NT2/D1 (cell line): ENCODE measurements around the gene SKIDA1.

ENCODE experiments used
- DNase-seq: peaks from one replicate; pipeline ENCODE4 v3.0.0-alpha.2; 2011; ENCODE audit warnings: low read depth, low spot score
- H3K27me3 ChIP-seq: 2 replicates; pipeline ENCODE4 v1.6.0; 2011; ENCODE audit warnings: mild to moderate bottlenecking; ENCODE audit not compliant: insufficient read length, insufficient read depth
- H3K36me3 ChIP-seq: 2 replicates; pipeline ENCODE4 v1.6.1; 2011; ENCODE audit warnings: mild to moderate bottlenecking, low read length, mixed read lengths; ENCODE audit not compliant: insufficient read depth, insufficient read length
- H3K4me1 ChIP-seq: 2 replicates; pipeline ENCODE4 v1.5.1; 2011; ENCODE audit not compliant: insufficient read depth, insufficient read length
- H3K4me3 ChIP-seq: 2 replicates; pipeline ENCODE4 v1.5.1; 2011; ENCODE audit warnings: low read depth; ENCODE audit not compliant: insufficient read length
- H3K9ac ChIP-seq: 2 replicates; pipeline ENCODE4 v1.6.0; 2011; ENCODE audit warnings: low read depth; ENCODE audit not compliant: insufficient read length
- H3K9me3 ChIP-seq: 2 replicates; pipeline ENCODE4 v1.5.1; 2011; ENCODE audit warnings: mild to moderate bottlenecking, low read length; ENCODE audit not compliant: insufficient read depth
- SUZ12 ChIP-seq: IDR thresholded peaks from 2 replicates; pipeline ENCODE4 v1.6.1; 2011; ENCODE audit not compliant: insufficient read length, insufficient read depth; ENCODE audit errors: extremely low read depth
- YY1 ChIP-seq: IDR thresholded peaks from 2 replicates; pipeline ENCODE4 v1.6.1; 2011; ENCODE audit not compliant: insufficient read length, insufficient read depth
- ZNF274 ChIP-seq: IDR thresholded peaks from 2 replicates; pipeline ENCODE4 v1.6.1; 2011; ENCODE audit warnings: mild to moderate bottlenecking, low read depth, low read length

Gene SKIDA1

GRCh38 chr10:21512573-21513404 is 12.7 kb downstream of the SKIDA1 start:
- no peak for DNase-seq
- Histone ChIP-seq H3K36me3 (no peaks in the 10 kb centered on the region), H3K27me3 (peaks cover under 1% of the 10 kb centered on the region), H3K9me3 (no peaks in the 10 kb centered on the region), H3K9ac (no peak overlapping the region), H3K4me3 (no peak overlapping the region), H3K4me1 (no peaks in the 10 kb centered on the region)
- TF ChIP-seq ZNF274: no peak
- TF ChIP-seq YY1: no peak
- no peak for TF ChIP-seq SUZ12

DNA sequence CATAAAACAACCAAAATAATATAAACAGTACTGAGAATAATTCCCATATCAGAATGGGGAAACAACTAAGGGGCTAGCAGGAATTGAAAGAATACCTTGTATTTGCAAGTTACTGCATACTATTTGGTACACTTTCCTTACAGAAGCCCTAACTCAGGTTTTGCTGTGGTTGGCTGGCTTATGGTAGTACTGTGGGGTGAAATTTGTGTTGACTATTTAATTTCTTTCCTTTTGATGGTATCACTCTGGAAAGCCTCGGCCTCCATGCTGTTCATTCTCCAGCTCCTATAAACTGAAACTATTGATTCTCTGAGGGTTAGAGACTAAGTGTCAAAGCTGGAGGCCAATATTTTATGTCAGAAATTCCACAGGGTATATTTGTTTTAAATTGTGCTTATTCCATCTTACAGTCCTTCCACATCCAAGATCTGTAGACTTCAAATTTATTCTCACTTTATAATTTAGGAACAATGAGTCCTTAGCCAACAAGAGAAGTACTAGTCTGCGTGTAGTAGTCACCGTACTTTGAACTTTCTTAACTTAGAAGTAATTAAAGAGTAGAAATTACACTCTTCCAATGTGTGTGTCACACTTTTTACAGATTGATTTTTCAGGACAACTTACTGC is 13.4 kb downstream of the SKIDA1 start:
- H3K9ac ChIP-seq: peak overlapping the region; percentile 3
- DNase-seq: no peak

GRCh38 chr10:21511095-21511570 is 14.3 kb downstream of the SKIDA1 start:
- DNase-seq: no peak
- H3K36me3 ChIP-seq: no peaks in the 10 kb centered on the region
- H3K4me1 ChIP-seq: no peaks in the 10 kb centered on the region
- H3K27me3 ChIP-seq: peaks cover 17% of the 10 kb centered on the region
- no peak for TF ChIP-seq YY1
- no peak for TF ChIP-seq SUZ12
- no peak for TF ChIP-seq ZNF274
- peak overlapping the region; percentile 58 for H3K9ac ChIP-seq
- no peaks in the 10 kb centered on the region for H3K9me3 ChIP-seq
- peak overlapping the region; percentile 59 for H3K4me3 ChIP-seq

More for the DNA sequence above, 13.4 kb downstream of the SKIDA1 start:
- Histone ChIP-seq H3K4me1 (no peaks in the 10 kb centered on the region), H3K4me3 (no peak overlapping the region), H3K36me3 (no peaks in the 10 kb centered on the region), H3K9me3 (no peaks in the 10 kb centered on the region), H3K27me3 (peaks cover 8% of the 10 kb centered on the region)
- TF ChIP-seq ZNF274 (no peak), SUZ12 (no peak), YY1 (no peak)

DNA sequence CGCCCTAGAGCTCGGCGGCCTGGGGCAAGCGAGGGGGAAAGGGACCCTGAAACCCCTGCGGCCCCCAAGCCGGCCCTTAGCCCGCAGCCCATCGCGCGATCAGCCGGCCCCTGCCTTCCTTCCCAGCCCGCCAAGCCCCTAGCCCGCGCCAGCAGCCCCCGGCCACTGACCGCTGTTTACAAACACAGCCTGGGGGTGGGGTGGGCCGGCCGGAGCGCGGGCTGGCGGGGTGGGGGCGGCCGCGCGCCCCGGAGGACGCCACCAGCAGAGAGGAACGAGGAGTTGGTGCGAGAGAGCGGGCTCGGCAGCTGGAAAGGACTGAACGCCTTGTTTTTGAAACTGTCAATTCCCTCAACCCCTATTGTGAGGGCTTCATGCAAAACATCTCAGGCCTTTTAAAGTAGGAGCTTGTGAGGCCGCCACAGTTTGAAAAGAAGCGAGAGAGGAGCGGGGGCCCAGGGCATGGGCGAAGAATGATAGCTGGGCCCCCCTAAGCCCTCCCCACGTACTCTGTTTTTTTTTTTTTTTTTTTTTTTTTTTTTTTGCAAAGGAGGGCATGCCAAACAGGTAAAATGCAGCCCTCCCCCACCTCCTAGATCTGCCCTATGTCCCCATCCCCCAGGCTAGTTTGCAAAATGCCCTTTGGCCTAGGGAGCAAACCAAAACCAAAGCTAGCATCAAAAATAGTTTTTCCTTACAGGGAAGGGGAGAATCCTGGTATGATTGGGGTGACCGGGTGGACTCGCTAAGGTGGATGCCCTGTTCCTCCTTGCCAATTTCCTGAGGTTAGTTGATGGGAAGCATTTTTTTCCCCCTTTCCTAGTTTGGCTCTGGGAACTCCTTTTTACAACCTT is 15.0 kb downstream of the SKIDA1 start:
- H3K4me3 ChIP-seq: peak overlapping the region; percentile 59
- no peak for TF ChIP-seq ZNF274
- TF ChIP-seq SUZ12: no peak
- TF ChIP-seq YY1: no peak
- peak overlapping the region; percentile 88 for H3K9ac ChIP-seq
- peaks cover 17% of the 10 kb centered on the region for H3K27me3 ChIP-seq
- DNase-seq: no peak
- no peaks in the 10 kb centered on the region for H3K4me1 ChIP-seq
- H3K9me3 ChIP-seq: no peaks in the 10 kb centered on the region
- H3K36me3 ChIP-seq: no peaks in the 10 kb centered on the region

DNA sequence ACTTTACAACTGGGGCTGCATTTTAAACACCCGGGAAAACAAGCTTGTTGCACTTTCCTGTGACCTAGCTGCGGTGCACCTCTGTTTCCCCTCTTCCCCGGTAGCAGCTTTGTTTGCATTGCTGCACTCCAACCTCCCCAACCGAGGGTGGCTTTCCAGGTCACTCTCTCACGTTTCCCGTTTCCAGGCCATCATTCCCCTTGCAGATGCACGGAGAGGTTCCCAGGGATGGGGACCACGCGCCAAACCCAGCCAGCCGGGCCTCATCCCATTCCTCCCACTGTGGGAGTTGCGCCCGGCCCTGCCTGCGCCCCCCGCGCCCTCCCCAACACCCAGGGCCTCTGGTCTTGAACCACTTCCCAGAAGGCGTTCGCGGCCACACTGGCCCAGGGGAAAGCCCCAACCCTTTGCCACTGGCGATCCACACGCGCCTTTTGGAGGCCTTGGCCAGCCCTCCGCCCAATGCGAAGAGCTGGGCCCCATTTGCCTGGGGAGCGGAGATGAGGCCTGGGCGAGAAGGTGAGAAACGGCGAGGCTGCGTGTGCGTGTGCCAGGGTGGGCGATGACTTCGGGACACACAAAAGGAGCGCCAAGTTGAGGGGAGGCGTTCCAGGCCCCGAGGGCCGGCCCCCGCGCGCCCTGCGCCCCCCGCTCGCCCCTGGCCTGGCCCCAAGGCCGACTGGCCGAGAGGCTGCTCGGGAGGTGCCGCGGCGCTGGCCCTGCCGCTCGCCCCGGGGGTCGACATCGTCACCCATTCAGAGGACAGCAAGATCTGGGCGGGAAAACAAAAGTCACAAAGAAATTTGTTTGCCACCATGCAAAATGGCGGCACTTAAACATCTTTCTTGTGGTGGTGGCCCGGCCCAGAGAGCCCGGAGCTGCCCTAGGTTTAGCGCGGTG is 15.9 kb downstream of the SKIDA1 start:
- H3K9ac ChIP-seq: peak overlapping the region; percentile 88
- TF ChIP-seq YY1: peak; percentile 37
- TF ChIP-seq ZNF274: no peak
- H3K9me3 ChIP-seq: no peaks in the 10 kb centered on the region
- peaks cover 17% of the 10 kb centered on the region for H3K27me3 ChIP-seq
- no peaks in the 10 kb centered on the region for H3K36me3 ChIP-seq
- peak overlapping the region; percentile 59 for H3K4me3 ChIP-seq
- DNase-seq: no peak
- H3K4me1 ChIP-seq: no peaks in the 10 kb centered on the region

- H3K9me3 ChIP-seq: no peaks in the 10 kb centered on the region
- no peak for DNase-seq
- peak overlapping the region; percentile 59 for H3K4me3 ChIP-seq
- peak overlapping the region; percentile 88 for H3K9ac ChIP-seq
- H3K36me3 ChIP-seq: no peaks in the 10 kb centered on the region
- no peaks in the 10 kb centered on the region for H3K4me1 ChIP-seq
- TF ChIP-seq SUZ12 (no peak), ZNF274 (no peak), YY1 (no peak)
- peaks cover 17% of the 10 kb centered on the region for H3K27me3 ChIP-seq
These were observed 16.7 kb downstream of the SKIDA1 start for GRCh38 chr10:21508706-21509331.
